Inflammatory macrophage treated with lipopolysaccharide for 1 hour (primary cell): Measurements from ENCODE around the gene CLDN3.
A peak's percentile ranks its signal among the peaks of the same experiment; 100 is the strongest.
"Not testable (repeated sequence)": the region's sequence is repeated elsewhere in the genome, so short reads cannot be mapped to it uniquely, and the experiment has no call there.

Source experiments
- DNase-seq, 2 donors: peaks; one replicate each; pipeline ENCODE4 v3.0.0-alpha.2; 2020 to 2022

CLDN3 gene

DNA sequence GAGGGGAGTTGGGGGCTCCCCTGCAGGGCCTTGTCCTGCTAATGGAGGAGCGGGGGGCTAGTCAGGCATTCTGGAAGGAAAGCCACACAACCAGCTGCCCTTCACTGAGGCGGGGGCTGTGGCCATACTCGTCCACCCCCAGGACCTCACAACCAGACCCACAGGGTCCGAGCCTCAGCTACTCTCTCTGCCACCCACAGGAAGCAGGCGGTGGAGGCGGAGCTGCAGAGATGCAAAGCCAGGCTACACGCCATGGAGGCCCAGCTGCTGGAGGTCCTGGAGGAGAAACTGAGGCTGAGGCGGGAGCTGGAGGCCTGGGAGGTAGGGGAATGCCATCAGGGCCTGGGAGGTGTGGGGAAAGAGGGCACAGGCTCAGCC lies 34.6 kb downstream of the CLDN3 start:
- DNase-seq: no peak

DNA sequence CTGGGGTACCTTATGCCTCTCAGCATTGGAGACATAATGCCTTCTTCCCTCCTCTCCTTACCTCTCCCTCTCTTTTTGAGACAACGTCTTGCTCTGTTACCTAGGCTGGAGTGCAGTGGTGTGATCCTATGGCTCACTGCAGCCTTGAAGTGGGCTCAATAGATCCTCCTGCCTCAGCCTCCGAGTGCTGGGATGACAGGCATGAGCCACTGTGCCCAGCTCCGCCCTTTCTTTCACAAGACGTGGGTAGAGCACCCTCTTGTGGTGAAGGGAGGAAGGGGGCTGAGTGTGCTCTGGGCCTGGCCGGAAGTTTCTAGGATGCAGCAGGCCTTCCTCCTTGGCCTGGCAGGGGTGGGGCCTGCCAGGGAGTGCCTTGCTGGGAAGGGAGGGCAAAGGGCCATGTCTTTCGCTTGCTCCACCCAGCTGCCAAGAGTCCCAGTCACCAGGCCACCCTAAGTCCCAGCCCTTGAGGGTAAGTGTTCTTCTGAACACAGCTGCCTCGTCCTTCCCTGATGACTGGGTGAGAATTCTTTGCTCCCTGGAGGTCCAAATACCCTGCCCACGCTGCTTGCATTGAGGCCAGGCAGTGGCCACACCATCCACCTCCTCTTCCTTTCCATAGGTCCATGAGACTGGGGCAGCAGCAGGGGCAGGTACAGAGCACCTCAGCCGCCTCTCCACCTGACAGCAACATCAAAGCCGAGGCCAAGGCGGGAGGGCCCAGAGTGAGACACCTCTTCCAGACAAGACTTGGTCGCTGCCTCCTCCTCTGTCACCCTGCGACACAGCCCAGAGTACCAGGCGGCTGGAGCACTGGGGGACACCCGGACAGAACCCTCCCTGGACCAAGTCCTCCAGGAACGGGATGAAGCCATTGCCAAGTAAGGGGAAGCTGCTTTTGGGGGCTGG lies 35.2 kb downstream of the CLDN3 start:
- peak; percentile 67 to 91 for DNase-seq

DNA sequence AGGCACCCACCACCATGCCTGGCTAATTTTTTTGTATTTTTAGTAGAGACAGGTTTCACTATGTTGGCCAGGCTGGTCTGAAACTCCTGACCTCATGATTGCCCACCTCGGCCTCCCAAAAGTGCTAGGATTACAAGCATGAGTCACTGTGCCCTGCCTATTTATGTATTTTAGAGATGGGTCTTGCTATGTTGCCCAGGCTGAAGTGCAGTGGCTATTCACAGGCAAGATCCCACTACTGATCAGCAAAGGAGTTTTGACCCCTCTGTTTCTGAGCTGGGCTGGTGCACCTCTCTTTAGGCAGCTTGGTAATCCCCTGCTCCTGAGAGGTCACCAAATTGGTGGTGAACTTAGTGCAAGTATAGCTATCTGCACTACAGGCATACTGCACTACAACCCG lies 37.7 kb downstream of the CLDN3 start:
- no peak for DNase-seq

DNA sequence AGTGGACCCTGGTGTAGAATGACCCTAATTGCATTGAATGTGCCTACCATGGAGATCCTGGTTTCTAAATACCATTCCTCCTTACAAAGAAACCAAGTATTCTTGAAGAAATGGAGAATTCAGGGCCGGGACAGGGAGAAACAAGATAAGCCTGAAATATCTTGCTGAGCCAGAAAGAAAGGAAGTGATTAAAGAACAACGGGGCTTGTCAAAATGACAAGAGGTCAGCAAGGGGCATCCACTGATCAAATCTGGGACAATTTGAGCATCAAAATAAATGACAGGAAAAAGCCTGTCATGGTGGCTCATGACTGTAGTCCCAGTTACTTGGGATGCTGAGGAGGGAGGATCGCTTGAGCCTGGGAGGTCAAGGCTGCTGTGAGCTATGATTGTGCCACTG lies 39.6 kb downstream of the CLDN3 start:
- no peak for DNase-seq

DNA sequence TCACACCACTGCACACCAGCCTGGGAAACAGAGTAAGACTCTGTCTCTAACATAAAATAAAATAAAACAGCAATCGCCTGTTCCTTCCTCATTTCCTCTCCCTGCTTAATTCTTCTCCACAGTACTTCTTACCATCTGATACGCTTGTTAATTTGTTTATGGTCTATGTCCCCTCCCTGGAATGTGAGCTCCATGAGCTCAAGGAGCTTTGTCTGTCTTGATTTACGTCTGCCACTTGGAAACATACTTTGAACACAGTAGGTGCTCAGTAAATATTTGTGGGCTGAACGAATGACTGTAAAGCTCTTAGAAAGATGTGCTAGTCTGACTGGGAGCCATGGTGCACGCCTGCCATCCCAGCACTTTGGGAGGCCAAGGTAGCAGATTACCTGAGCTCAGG lies 41.5 kb downstream of the CLDN3 start:
- DNase-seq: no peak

DNA sequence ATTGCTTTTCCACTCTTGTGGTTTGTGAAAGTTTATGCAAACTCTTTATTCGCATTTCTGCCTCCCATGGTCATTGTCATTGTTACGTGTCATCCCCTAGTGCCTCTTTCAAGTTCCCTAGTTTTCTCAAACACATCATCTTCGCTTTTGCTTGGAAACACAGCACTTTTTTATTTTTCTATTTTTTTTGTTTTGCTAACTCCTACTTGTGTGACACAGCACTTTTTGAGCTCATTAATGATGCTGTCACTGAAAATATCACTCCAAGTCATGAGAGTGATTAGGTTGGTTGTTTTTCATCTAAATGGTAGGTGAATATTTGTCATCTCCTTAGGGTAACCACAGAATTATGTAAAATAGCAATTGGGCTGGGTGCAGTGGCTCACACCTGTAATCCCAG lies 42.1 kb downstream of the CLDN3 start:
- peak in 1 of 2 donors; percentile 9 for DNase-seq

DNA sequence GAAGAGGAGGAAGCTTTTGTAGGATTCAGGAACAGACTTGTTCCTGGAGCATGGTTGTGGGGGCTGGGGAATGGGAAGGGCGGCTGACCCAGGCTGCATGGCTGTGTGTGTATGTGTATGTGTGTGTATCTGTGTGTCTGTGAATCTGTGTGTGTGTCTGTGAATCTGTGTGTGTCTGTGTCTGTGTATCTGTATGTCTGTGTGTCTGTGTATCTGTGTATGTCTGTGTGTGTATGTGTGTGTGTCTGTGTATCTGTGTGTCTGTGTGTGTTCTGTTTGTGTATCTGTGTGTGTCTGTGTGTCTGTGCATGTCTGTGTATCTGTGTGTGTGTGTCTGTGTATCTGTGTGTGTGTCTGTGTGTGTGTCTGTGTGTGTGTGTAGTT lies 44.0 kb downstream of the CLDN3 start:
- no peak for DNase-seq

DNA sequence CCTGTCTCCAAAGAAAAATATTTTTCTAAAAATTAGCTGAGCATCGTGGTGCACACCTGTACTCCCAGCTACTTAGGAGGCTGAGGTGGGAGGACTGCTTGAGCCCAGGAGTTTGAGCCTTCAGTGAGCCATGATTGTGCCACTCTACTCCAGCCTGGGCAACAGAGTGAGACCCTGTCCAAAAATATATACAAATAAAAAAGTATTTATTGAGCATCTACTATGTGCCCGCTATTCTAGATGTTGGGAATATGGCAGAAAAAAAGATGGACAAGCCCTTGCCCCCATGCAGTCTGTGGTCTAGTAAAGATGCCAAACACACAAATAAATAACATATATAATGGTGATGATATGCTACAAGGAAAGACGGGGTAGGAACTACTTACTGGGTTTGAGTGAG lies 46.3 kb downstream of the CLDN3 start:
- DNase-seq: no peak

DNA sequence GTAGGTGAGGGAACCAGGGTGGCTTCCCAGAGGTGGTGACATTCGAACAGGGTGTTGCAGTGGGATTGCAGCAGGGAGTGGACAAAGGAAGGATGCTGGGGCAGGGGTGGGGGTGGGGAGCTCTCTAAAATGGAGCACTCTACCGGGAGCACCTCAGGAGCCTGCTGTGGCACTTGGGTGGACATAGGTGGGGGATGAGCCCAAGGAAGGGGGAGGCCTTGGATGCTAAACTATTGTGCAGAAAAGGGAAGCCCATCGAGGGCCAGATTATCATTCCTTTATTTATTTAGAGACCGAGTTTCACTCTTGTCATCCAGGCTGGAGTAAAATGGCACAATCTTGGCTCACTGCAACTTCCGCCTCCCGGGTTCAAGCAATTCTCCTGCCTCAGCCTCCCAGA lies 47.3 kb downstream of the CLDN3 start:
- no peak for DNase-seq

DNA sequence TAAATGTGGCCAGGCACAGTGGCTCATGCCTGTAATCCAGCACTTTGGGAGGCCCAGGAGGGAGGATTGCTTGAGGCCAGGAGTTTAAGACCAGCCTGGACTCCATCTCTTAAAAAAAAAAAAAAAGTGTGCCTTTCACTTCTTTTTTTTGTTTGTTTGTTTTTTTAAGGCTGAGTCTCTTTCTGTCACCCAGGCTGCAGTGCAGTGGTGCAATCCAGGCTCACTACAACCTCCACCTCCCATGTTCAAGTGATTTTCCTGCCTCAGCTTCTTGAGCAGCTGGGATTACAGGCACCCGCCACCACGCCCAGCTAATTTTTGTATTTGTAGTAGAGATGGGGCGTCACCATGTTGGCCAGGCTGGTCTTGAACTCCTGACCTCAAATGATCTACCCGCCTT lies 47.9 kb downstream of the CLDN3 start:
- not testable (repeated sequence) for DNase-seq

DNA sequence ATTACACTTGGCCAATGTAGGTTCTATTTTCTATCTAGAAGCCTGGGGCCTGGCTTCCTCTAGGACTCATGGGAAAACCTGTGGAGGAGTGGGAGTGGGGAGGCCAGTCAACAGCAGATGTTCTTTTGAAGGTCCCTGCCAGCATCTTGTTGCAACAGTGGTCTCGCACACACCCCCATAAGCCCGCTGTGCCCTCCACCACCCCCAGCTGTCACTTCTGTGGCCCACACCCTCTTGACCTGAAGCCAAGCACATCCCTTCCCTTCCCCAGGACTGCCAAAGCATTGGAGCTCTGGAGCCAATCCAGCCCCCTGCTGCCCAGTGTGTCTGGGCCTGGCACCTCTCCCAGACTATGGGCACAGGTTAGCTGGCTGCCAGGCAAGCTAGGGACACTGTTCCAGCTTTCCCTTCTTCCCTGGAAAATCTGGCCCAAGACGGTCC lies 48.7 kb downstream of the CLDN3 start:
- DNase-seq: no peak

DNA sequence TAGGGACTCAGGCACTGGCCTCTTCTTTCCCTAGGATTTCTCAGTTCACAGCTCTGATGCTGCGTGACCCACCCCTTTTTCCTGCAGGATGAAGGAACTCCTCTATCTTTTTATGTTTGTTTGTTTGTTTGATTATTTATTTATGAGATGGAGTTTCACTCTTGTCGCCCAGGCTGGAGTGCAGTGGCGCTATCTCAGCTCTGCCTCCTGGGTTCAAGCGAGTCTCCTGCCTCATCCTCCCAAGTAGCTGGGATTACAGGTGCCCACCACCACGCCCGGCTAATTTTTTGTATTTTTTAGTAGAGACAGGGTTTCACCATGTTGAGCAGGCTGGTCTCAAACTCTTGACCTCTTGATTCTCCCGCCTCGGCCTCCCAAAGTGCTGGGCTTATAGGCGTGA lies 49.6 kb downstream of the CLDN3 start:
- DNase-seq: not testable (repeated sequence)

DNA sequence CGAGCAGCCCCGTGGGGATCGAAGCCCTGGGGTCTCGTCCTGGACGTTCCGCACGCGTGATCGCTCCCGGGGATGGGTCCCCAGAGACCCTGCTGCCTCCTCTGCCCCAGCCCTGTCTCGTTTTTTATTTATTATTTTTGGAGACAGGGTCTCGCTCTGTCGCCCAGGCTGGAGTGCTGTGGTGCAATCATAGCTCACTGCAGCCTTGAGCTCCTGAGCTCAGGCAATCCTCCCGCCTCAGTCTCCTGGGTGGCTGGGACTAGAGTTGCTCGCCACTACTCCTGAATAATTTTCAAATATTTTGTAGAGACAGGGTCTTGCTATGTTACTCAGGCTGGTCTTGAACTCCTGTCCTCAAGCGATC lies 50.3 kb downstream of the CLDN3 start:
- no peak for DNase-seq
